ENCODE results near the gene MUC5B. TPM values are rescaled to one million over a fixed set of nuclear protein-coding genes. Genes with fewer than 3 reads are reported as not detected.

Gene MUC5B
- total RNA-seq, 2 experiments from 2014 or later, result not detected

GRCh38 chr11:1195682-1196515, 27.0 kb upstream of the MUC5B start:
- ChIA-PET CTCF (no interaction called here), POLR2A (no interaction called here)
- no peak overlapping the region for H3K27ac Mint-ChIP-seq
- no peaks in the 10 kb centered on the region for H3K4me1 Mint-ChIP-seq
- H3K36me3 Mint-ChIP-seq (ENCODE audit: low read depth), result no peaks in the 10 kb centered on the region
- H3K4me3 Mint-ChIP-seq, result no peak overlapping the region
- DNase-seq, result no peak
- no peaks in the 10 kb centered on the region for H3K9me3 Mint-ChIP-seq
- H3K27me3 Mint-ChIP-seq, result no peaks in the 10 kb centered on the region

DNA sequence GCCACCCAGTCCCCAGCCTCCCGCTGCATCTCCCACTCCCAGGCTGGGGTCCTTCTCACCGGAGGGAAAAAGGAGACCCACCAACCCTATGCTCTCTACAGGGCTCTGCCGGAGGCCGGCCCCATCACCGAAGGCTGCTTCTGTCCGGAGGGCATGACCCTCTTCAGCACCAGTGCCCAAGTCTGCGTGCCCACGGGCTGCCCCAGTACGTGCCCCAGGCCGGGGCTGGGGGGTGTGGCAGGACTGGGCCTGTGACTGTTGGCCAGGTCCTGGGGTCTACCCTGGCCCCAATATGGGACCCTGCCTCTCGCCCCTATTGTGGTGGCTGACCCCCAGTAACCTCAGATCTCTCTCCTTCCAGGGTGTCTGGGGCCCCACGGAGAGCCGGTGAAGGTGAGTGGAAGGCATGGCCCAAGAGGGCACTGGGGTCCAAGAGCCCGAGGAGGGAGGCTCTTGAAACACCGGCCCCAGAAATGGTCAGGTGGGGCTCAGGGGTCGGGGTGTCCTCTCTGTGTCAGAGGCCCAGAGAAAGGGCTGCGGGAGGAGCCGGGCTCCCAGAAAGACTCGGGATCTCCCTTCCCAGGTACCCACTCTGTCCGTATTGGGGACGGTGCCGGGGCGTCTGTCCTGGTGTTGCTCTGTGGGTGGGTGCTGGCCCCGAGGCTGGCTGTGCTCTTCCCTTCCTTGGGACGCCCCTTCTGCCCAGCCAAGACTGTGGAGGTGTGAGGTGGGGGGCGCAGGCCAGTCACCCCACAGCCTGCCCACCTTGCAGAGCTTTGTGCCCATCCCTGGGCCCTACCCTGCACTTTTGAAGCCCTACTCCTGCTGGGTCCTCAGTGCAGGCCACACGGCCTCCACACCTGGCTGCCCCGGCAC, 26.1 kb upstream of the MUC5B start:
- CTCF ChIA-PET, result no interaction called here
- DNase-seq, result no peak
- no peaks in the 10 kb centered on the region for H3K27me3 Mint-ChIP-seq
- no peak overlapping the region for H3K27ac Mint-ChIP-seq
- POLR2A ChIA-PET, result no interaction called here
- H3K4me1 Mint-ChIP-seq, result no peaks in the 10 kb centered on the region
- no peaks in the 10 kb centered on the region for H3K36me3 Mint-ChIP-seq (ENCODE audit: low read depth)
- H3K4me3 Mint-ChIP-seq, result no peak overlapping the region
- H3K9me3 Mint-ChIP-seq, result no peaks in the 10 kb centered on the region

DNA sequence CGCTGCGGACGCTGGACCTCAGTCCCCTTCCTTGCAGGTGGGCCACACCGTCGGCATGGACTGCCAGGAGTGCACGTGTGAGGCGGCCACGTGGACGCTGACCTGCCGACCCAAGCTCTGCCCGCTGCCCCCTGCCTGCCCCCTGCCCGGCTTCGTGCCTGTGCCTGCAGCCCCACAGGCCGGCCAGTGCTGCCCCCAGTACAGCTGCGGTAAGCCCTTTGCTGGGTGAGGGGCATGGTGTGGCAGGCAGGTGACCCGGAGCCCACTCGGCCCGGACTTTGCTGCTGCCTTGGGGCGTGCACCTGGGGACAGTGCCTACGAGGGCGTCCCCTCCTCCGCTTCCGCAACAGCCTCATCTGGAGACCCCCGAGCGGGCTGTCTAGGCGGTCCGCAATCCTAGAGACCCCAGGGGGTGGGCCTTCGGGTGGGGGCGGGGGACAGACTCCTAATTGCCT, 25.4 kb upstream of the MUC5B start:
- ChIA-PET CTCF (no interaction called here), POLR2A (no interaction called here)
- Mint-ChIP-seq H3K4me1 (no peaks in the 10 kb centered on the region), H3K27me3 (no peaks in the 10 kb centered on the region), H3K27ac (no peak overlapping the region), H3K4me3 (no peak overlapping the region), H3K36me3 (ENCODE audit: low read depth) (no peaks in the 10 kb centered on the region), H3K9me3 (no peaks in the 10 kb centered on the region)
- no peak for DNase-seq

- no peak overlapping the region for H3K4me3 Mint-ChIP-seq
- ChIA-PET CTCF (no interaction called here), POLR2A (no interaction called here)
- no peaks in the 10 kb centered on the region for H3K27me3 Mint-ChIP-seq
- no peak for DNase-seq
- H3K27ac Mint-ChIP-seq, result no peak overlapping the region
- H3K9me3 Mint-ChIP-seq, result no peaks in the 10 kb centered on the region
- H3K4me1 Mint-ChIP-seq, result no peaks in the 10 kb centered on the region
- no peaks in the 10 kb centered on the region for H3K36me3 Mint-ChIP-seq (ENCODE audit: low read depth)
Observed at GRCh38 chr11:1197886-1198560, 24.8 kb upstream of the MUC5B start.

GRCh38 chr11:1198561-1199240, 24.2 kb upstream of the MUC5B start:
- Mint-ChIP-seq H3K4me1 (no peaks in the 10 kb centered on the region), H3K27ac (no peak overlapping the region), H3K27me3 (no peaks in the 10 kb centered on the region), H3K4me3 (no peak overlapping the region), H3K9me3 (no peaks in the 10 kb centered on the region), H3K36me3 (ENCODE audit: low read depth) (no peaks in the 10 kb centered on the region)
- POLR2A ChIA-PET, result no interaction called here
- DNase-seq, result no peak
- CTCF ChIA-PET, result no interaction called here

- ChIA-PET CTCF (no interaction called here), POLR2A (no interaction called here)
- Mint-ChIP-seq H3K27ac (no peak overlapping the region), H3K4me3 (no peak overlapping the region), H3K27me3 (no peaks in the 10 kb centered on the region), H3K4me1 (no peaks in the 10 kb centered on the region), H3K9me3 (no peaks in the 10 kb centered on the region), H3K36me3 (ENCODE audit: low read depth) (no peaks in the 10 kb centered on the region)
- no peak for DNase-seq
Observed at GRCh38 chr11:1199241-1199750, 23.6 kb upstream of the MUC5B start.

DNA sequence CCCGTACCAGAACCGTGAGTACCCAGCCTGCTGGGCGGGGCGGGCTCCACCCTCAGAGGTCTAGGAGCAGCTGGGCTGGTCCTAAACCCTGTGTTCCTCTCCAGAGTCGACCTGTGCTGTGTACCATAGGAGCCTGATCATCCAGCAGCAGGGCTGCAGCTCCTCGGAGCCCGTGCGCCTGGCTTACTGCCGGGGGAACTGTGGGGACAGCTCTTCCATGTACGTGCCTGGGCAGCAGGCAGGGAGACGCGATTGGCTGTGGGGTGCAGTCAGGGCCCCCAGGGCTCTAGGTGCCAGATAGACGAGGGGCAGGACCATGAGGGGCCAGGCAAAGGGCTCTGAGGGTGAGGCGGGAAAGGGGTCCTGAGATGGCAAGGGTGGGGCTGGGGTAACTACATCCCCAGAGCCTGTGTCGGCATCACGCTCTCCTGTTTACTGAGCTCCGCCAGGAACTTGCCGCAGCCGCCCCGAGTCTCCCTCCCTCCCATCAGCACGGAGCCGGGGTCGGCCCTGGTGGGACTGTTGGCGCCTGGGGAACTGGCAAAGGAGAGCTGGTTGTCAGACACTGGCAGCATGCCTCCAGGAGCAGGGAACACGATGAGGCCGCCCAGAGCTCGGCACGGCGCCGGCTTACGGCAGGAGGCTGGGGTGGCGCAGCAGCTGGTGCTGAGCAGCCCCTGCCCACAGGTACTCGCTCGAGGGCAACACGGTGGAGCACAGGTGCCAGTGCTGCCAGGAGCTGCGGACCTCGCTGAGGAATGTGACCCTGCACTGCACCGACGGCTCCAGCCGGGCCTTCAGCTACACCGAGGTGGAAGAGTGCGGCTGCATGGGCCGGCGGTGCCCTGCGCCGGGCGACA, 22.9 kb upstream of the MUC5B start:
- Mint-ChIP-seq H3K27ac (no peak overlapping the region), H3K27me3 (no peaks in the 10 kb centered on the region), H3K9me3 (no peaks in the 10 kb centered on the region), H3K4me3 (no peak overlapping the region), H3K36me3 (ENCODE audit: low read depth) (no peaks in the 10 kb centered on the region), H3K4me1 (no peaks in the 10 kb centered on the region)
- ChIA-PET POLR2A (no interaction called here), CTCF (no interaction called here)
- no peak for DNase-seq

- H3K36me3 Mint-ChIP-seq (ENCODE audit: low read depth), result no peaks in the 10 kb centered on the region
- no peaks in the 10 kb centered on the region for H3K4me1 Mint-ChIP-seq
- no peak overlapping the region for H3K27ac Mint-ChIP-seq
- no peaks in the 10 kb centered on the region for H3K27me3 Mint-ChIP-seq
- CTCF ChIA-PET, result no interaction called here
- DNase-seq, result no peak
- POLR2A ChIA-PET, result no interaction called here
- no peak overlapping the region for H3K4me3 Mint-ChIP-seq
- H3K9me3 Mint-ChIP-seq, result no peaks in the 10 kb centered on the region
Observed at GRCh38 chr11:1200611-1201191, 22.2 kb upstream of the MUC5B start.

- no peaks in the 10 kb centered on the region for H3K4me1 Mint-ChIP-seq
- ChIA-PET POLR2A (no interaction called here), CTCF (no interaction called here)
- no peak overlapping the region for H3K27ac Mint-ChIP-seq
- no peaks in the 10 kb centered on the region for H3K36me3 Mint-ChIP-seq (ENCODE audit: low read depth)
- no peak for DNase-seq
- H3K4me3 Mint-ChIP-seq, result no peak overlapping the region
- no peaks in the 10 kb centered on the region for H3K9me3 Mint-ChIP-seq
- no peaks in the 10 kb centered on the region for H3K27me3 Mint-ChIP-seq
Observed at GRCh38 chr11:1201395-1202153, 21.3 kb upstream of the MUC5B start.

DNA sequence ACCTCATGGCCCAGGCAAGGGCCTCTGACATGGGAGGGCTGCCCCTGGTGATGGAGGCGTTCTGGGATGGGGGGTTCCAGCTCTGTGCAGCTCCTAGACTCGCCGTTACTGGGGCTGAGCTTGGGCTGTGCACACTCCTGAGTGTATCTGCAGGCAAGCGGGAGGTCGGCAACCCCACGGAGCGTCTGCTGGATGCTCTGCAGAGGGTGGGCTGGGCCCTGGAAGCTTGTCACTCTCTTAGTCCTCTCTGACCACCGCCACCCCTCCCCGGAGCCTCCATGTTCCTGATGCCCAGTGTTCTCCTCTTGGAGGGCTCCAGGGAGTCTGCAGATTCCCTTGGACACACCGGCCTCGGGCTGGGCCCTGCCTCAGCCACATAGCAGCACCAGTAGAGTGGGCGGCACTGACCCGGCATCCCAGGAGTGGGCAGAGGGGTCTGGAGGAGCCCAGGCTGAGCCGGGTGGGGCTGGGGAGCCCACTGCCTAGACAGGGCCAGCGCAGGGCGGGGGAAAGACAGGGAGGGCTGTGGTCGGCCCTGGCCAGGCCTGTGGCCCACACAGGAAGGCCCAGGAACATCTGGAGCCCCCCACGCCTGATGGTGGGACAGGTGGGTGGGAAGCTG, 20.6 kb upstream of the MUC5B start:
- DNase-seq, result no peak

More for the DNA sequence above, 20.6 kb upstream of the MUC5B start:
- H3K27me3 Mint-ChIP-seq, result no peaks in the 10 kb centered on the region
- no peaks in the 10 kb centered on the region for H3K36me3 Mint-ChIP-seq (ENCODE audit: low read depth)
- no peaks in the 10 kb centered on the region for H3K4me1 Mint-ChIP-seq
- no peaks in the 10 kb centered on the region for H3K9me3 Mint-ChIP-seq
- POLR2A ChIA-PET, result no interaction called here
- CTCF ChIA-PET, result interaction anchor here (0.6 to 1.3 kb wide), 8 partner anchors 8 to 691 kb away, joined by 3 to 5 read pairs (median 4); no protein-coding TSS in a partner anchor
- H3K27ac Mint-ChIP-seq, result no peak overlapping the region
- no peak overlapping the region for H3K4me3 Mint-ChIP-seq
